NCI-H345 treated with DMSO at 0.1 percent for 48 hours (cell line): ENCODE data around the gene RBM14.
"Not testable (repeated sequence)": the region's sequence is repeated elsewhere in the genome, so short reads cannot be mapped to it uniquely, and the experiment has no call there.

ENCODE experiments used
- DNase-seq: peaks from one replicate; lab custom pipeline; 2025; ENCODE audit not compliant: unreplicated experiment; lab: John Stamatoyannopoulos, UW

RBM14 gene, protein sequence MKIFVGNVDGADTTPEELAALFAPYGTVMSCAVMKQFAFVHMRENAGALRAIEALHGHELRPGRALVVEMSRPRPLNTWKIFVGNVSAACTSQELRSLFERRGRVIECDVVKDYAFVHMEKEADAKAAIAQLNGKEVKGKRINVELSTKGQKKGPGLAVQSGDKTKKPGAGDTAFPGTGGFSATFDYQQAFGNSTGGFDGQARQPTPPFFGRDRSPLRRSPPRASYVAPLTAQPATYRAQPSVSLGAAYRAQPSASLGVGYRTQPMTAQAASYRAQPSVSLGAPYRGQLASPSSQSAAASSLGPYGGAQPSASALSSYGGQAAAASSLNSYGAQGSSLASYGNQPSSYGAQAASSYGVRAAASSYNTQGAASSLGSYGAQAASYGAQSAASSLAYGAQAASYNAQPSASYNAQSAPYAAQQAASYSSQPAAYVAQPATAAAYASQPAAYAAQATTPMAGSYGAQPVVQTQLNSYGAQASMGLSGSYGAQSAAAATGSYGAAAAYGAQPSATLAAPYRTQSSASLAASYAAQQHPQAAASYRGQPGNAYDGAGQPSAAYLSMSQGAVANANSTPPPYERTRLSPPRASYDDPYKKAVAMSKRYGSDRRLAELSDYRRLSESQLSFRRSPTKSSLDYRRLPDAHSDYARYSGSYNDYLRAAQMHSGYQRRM

DNA sequence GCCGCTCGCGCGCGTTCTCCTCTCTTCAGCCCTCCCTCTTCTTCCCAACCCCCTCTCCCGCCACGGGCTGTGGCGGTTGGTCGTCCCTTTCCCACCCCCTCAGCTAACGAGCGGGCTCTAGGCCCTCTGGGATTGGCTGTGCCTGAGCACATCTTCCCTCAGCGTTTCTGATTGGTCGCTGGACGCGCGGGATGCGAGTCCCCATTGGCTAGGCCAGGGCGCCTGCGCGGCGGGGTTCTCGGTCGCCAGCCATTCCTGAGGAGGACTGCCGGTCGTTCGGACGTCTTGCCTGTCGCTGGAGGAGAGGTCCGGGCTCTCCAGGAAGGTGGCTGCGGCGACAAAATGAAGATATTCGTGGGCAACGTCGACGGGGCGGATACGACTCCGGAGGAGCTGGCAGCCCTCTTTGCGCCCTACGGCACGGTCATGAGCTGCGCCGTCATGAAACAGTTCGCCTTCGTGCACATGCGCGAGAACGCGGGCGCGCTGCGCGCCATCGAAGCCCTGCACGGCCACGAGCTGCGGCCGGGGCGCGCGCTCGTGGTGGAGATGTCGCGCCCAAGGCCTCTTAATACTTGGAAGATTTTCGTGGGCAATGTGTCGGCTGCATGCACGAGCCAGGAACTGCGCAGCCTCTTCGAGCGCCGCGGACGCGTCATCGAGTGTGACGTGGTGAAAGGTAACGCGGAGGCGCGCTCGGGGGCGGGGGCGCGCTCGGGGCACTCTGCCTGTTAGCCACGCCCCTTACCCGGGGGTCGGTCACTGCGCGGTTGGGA lies at the start of gene RBM14:
TSS of gene RBM14 (plus strand) at position 252 of the 776 bp plus-strand sequence. CDS start at position 343, 91 bp downstream.
- DNase-seq: peak; percentile 97

DNA sequence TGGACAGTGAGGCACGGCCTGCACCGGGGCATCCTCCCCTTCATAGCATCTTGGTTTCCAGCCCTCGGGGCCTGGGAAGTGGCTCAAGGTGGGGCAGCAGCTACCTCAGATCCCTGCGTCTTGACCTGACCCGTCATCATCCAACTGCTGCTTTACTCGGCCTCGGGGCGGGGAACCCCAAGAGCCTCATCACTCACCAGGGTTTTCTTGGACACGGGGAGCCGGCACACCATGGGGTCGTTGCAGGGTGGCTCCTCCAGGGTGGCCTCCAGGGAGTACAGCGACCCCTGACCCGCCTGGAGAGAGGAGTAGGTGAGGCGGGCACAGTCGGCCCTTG lies 48.7 kb upstream of the RBM14 start:
- no peak for DNase-seq

DNA sequence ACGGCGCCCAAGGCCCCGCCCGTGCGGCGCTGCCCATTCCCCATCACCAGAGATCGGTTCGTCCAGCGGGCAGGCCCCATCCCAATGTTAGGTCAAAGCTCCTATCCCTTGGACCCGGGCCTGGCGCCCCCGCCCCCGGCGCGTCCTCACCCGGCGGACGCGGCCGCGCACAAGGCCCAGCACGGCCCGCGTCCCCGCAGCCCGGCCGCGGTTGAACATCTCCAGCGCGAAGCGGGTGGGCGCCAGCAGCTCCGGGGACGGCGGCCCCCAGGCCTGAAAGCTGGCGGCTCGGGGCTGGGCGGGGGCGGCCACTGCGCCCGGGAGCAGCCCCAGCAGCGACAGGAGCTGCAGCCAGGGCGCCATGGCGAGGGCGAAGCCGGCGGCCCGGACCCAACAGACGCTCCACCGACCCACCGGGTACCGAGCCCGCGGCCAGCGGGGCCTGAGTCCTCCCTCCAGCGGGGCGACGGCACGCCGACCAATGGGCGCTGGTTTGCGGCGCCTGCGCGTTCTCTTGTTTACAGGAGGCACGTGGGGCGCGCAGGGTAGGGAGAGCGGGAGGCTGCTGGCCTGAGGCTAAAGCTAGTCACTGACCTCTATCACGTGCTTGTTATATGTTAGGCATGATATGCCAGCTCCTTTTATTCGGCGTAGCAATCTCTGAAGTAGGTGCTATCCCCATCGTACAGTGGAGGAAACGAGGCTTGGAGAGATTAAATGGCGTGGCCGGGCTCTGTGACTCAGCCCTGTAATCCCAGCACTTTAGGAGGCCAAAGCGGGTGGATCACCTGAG lies 48.1 kb upstream of the RBM14 start, which contains the start of gene CTSF:
TSS of gene CTSF (minus strand) at position 483 of the 793 bp plus-strand sequence. CDS start at position 363, 120 bp downstream.
- peak; percentile 54 for DNase-seq

DNA sequence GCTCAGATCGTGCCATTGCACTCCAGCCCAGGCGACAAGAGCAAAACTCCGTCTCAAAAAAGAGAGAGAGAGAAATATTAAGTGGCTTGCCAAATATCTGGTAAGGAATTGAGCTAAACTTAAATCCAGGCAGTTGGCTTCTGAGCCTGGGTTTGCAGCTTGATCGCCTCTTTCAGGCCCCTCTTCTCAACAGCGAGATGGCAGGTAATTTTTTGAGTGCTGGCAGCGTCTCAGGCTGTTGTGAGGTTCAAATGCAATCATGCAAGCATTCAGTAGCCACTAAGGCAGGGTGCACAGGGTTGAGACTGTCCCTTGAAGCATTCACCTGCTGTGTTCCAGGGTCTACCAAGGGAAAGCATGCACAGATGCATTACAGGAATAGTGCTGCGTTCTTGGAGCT lies 47.4 kb upstream of the RBM14 start:
- DNase-seq: no peak

DNA sequence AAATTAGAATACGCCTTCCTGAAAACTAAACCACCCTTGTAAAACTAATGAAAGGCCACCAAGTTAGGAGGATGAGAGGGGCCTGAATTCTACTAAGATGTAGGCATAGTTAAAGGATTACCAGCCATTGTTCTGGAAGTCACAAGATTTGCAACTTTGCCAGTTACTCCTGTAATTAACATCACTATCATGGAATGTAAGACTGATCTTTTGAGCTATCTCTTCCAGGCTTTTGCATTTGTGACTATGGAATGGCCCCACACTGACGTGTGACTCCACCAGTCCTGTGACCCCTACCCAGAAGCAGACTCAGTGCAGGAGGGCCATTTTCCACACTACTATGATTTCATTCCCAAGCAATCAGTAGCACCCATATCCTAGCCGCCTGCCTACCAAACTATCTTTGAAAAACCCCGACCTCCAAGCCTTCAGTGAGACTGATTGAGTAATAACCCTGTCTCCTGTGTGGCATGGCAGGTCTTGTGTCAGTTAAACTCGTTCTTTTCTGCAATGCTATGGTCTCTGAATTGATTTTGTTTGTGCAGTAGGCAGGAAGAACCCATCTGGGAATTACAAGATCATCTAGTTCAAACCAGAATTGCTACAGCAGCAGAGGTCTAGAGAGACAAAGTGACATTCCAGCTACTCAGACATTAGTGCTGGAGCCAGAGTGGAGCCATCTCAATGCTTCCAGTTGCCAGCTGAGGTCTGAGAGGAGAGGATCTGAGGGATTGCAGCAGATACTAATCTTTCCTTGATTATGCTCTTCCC lies 46.2 kb upstream of the RBM14 start:
- DNase-seq: no peak

DNA sequence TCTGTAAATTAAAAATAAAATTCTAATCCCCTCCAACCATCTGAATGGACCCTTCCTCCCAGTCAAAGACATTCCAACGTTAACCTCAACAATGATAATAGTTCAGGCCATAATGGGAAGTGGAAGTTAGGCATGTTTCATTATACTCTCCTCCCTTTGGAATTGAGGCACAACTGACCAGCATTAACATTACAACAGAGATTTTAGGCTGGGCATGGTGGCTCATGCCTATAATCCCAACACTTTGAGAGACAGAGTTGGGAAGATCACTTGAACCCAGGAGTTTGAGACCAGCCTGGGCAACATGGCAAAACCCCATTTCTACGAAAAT lies 45.6 kb upstream of the RBM14 start:
- DNase-seq: no peak

DNA sequence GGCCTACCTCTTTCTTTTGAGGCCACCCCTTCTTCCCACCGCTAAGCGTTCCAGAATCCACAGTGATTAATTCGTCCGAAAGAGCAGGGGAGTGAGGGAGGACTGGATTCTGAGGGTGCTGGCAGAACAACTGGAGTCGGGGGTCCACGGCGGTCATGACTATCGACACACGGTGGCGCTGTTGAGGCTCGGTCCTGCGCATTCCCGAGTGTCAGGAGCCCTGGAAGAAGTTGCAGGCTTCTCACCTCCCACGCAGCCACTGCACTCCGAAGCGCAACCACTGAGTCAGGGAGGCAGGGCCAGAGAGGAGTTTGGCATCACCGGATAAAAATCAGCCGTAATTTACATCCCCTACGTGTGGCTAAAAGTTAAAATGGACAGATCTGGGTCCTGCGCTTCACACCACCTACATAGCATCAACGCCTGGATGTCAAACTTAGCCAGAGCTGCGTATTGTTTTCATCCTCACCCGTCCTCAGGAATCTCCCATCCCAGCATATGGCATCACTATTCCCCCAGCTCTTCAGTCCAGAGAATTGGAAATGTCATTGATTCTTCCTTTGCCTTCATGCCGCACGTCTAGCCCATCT lies 37.3 kb upstream of the RBM14 start:
- DNase-seq: no peak

DNA sequence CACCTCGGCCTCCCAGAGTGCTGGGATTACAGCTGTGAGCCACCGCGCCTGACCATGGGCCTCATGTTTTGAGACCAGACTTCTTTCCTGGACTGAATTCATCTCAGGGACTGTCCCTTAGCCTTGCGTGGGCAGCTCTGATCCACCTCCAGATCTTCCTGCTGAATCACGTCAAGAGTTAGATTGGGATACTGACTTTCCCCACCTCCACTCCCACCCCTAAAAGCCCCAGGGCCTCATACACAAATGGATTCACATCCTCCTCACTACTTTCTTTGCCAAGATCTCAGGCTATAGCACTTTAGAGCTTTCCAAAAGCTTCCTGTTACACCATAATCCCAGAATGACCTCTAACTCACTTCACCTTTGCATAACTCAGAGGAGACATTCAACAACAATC lies 35.6 kb upstream of the RBM14 start:
- no peak for DNase-seq

DNA sequence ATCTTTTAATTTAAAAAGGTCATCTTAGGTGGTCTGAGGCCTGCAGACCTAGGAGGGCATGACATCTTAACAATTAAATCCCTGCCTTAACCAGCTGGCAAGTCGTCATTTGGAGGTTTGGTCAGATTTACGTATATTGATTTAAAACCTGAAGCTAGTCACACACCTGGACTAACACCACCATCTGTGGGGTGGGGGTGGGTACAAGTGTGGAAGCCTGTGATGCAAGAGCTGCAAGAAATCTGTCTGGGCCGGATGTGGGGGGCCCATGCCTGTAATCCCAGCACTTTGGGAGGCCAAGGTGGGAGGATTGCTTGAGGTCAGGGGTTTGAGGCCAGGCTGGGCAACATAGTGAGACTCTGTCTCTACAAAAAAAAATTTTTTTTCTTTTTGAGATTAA lies 35.2 kb upstream of the RBM14 start:
- DNase-seq: no peak

DNA sequence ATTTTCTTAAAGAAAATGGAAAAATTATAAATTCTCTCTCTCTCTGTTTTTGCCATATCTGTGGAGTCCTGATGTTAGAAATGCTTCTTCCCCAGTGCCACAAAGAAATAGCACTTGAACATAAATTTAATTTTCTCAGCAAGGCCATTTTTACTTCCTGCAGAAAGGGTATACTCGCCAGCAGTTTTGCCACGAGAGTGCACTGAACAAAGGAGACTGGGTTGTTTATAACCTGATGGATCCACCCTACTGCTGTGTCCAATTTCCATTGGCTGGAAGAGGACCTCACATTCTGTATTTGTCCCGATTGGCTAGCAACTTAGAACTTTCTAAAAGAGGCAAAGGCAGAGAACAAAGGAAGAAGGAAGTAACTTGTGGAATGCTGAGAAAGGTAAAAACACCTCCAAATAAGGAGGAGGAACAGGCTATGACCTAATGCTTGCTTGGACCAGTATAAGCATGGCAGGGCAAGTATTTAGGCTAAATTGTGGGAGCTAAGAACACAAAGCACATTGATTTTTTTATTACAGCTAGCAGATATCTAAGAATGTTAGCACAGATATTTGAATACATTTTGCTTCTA lies 33.8 kb upstream of the RBM14 start:
- DNase-seq: not testable (repeated sequence)

DNA sequence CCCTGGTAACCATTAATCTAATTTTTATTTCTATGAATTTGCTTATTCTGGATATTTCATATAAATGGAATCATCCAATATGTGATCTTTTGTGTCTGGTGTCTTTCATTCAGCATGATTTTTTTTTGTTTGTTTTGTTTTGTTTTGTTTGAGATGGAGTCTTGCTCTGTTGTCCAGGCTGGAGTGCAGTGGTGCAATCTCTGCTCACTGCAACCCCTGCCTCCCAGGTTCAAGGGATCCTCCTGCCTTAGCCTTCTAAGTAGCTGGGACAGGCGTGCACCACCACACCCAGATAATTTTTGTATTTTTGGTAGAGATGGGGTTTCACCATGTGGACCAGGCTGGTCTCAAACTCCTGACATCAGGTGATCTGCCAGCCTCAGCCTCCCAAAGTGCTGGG lies 31.0 kb upstream of the RBM14 start:
- not testable (repeated sequence) for DNase-seq

DNA sequence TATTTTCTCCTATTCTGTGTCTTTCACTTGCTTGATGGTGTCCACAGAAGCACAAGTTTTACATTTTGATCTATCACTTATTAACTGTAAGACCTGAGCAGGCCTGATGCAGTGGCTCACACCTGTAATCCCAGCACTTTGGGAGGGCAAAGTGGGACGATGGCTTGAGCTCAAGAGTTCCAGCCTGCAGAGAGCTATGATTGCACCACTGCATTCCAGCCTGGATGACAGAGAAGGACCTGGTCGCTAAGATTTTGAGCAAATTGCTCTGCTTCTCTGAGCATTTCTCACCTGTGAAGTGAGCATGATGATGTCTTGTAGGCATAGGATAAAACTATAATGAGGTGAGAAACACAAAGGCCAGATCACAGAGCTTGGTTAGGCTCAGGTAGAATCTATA lies 30.3 kb upstream of the RBM14 start:
- DNase-seq: no peak

DNA sequence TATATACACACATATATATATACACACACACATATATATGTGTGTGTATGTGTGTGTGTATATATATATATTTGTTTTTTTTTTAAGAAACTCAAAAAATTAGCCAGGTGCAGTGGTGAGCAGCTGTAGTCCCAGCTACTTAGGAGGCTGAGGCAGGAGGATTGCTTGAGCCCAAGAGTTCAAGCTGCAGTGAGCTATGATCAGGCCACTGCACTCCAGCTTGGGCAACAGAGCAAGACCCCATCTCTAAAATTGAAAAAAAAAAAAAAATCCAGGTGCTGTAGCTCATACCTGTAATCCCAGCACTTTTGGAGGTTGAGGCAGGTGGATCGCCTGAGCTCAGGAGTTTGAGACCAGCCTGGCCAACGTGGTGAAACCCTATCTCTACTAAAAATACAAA lies 27.1 kb upstream of the RBM14 start:
- not testable (repeated sequence) for DNase-seq

DNA sequence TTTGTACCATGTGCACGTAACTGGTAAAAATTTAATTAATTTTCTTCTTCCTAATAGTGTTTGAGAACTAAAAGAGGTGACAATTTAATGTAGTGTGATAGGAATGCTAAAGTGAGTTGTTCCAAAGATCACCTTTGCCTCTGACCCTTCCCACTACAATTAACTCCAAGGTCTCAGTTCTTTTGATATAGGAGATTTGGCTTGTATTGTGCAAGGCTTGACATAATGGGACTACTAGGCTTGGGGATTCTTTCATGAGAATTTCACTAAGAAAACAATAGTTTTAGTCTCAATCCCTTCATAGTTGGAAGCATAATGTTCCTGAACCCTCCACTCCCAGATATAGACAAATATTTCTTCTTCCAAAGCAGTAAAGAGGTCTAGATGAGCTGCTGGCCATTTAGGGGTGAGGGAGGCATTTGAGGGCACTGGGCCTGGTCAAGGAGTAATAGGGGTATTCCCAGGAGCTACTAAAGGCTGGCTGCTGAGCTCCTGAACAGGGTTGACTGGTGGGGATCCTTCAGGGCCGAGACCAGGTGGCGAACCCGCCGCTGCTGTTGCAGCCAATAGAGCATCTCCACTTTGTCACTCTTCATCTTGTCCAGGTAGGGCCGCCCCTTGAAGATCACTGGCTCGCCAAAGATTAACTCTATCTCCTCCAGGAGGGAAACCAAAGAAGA lies 26.3 kb upstream of the RBM14 start:
- no peak for DNase-seq

DNA sequence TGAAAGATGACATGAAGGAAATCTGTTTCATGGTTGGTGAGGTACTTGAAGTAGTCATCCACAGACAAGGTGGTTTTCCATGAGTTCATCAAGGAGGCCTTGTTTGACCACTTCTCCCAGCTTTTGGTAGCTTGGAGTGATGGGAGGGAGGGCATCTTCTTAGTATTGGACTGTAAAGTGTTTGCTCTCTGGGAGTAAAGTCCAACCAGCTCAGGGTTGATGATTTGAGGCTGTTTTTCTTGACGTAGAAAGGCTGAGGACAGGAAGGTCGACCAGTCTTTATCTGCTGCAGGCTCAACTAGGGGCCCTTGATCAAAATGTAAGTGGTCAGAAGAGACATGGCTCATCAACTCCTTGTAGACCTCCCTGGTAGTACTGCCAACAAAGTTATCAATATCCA lies 25.3 kb upstream of the RBM14 start:
- no peak for DNase-seq

DNA sequence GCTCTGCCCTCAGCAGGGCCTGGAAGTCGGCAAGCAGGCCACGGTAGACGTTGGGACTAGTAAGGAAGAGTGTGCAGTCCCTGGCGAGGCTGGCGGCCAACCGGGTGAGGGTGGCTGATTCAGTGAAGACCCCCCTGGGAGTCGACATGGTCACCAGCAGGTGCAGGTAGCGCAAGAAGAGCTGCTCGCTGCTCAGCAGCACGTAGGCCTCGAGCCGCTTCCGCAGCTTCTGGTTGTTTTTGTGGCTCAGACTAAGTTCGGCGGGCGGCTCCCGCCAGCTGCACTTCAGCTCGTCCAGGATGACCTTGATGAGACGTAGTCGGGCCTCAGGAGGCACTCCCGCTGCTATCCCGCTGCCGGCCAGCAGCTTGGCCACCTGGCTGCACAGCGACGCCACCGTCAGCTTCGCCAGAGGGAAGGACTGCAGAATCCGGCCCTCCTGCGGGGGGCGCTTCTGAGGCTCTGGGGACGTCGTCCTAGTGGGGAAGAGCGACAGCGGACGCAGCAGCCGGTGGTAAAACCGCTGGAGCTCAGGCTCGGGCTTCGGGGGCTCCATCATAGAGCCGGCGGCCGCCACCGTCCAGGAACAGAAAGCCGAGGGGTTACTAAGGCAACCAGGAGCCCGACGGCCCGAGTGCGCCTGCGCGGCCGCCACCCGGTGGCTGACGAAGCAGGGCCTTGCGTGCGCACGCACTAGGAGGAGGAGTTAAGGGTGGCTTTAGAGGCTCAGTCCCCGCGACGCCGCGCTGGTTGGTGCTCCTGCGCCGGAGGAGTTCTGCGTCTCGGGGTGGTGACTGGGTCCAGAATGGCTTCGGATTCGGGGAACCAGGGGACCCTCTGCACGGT lies 23.8 kb upstream of the RBM14 start, which contains the start of the genes CCDC87 and CCS:
TSS of gene CCDC87 (minus strand) at position 607 of the 846 bp plus-strand sequence. CDS start at position 559, 48 bp downstream.
TSS of gene CCS (plus strand) at position 729 of the 846 bp plus-strand sequence. CDS start at position 806, 77 bp downstream.
- peak; percentile 97 for DNase-seq

DNA sequence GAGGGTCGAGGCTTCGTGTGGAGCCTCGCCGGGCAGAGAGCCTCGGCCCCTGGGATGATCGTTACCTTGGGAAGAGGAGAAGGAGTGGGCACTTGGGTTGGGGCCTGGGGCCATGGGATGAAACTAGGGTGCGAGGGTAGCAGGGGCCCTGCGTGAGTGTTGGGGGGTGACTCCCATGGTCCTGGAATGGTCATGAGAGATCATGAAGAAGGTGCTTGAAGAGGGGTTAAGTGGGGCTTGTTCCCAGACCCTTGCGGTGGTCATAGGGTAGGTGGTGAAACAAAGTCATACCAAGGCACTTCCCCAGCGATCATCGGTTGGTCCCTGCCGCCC lies 23.2 kb upstream of the RBM14 start:
- DNase-seq: no peak

DNA sequence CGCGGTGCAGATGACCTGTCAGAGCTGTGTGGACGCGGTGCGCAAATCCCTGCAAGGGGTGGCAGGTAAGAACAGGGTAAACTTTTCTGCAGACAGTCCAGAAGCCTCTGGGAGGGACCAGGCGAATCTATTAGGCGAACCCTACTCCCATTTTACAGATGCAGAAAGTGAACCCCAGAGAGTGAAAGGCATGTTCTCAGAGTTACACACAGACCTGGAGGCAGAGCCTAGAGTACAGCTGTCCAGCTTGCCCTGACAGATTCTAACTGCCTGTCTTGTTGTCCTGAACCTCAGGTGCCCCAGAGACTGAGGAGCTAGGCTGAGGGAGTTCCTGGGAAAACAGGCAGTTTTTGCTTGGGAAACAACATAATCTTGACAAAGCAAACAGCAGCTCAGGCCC lies 22.8 kb upstream of the RBM14 start:
- no peak for DNase-seq
